Type B pancreatic cell (in vitro differentiated cells): ENCODE results near the gene FAM184B. TPM values are rescaled to one million over a fixed set of nuclear protein-coding genes. Genes with fewer than 3 reads are reported as not detected.
"Not testable (repeated sequence)": the region's sequence is repeated elsewhere in the genome, so short reads cannot be mapped to it uniquely, and the experiment has no call there.

Experiments used
- DNase-seq: peaks from one replicate; pipeline ENCODE4 v3.0.0; 2021; ENCODE audit warnings: mixed read lengths; ENCODE audit not compliant: unreplicated experiment; ENCODE audit errors: extremely low spot score
- H3K27ac Mint-ChIP-seq: 2 replicates; pipeline ENCODE4 v1.8.0; 2021; ENCODE audit warnings: mild to moderate bottlenecking, mixed read lengths
- H3K27me3 Mint-ChIP-seq: 2 replicates; pipeline ENCODE4 v1.8.0; 2021; ENCODE audit warnings: mixed read lengths
- H3K36me3 Mint-ChIP-seq: 2 replicates; pipeline ENCODE4 v1.8.0; 2021; ENCODE audit warnings: mixed read lengths
- H3K4me1 Mint-ChIP-seq: one replicate; pipeline ENCODE4 v1.8.0; 2021; ENCODE audit warnings: mixed read lengths; ENCODE audit not compliant: unreplicated experiment
- H3K4me3 Mint-ChIP-seq: 2 replicates; pipeline ENCODE4 v1.8.0; 2021; ENCODE audit warnings: mild to moderate bottlenecking, mixed read lengths
- H3K9me3 Mint-ChIP-seq: 2 replicates; pipeline ENCODE4 v1.8.0; 2021; ENCODE audit warnings: mixed read lengths
- total RNA-seq: library from RNA; stranded (reverse); gene quantifications from 2 replicates; pipeline ENCODE4 v1.2.1, GENCODE V29; 2021; ENCODE audit warnings: low replicate concordance
- TF ChIP-seq, protein P1 (sequence below): fragments of 200-600 bp; sonication (generic); conservative IDR thresholded peaks from 2 replicates; pipeline ENCODE4 v1.5.0; 2021; ENCODE audit warnings: antibody characterized with exemption, mild to moderate bottlenecking

FAM184B gene
- total RNA-seq, 1 donor from 2014 or later, result 0.12 TPM

DNA sequence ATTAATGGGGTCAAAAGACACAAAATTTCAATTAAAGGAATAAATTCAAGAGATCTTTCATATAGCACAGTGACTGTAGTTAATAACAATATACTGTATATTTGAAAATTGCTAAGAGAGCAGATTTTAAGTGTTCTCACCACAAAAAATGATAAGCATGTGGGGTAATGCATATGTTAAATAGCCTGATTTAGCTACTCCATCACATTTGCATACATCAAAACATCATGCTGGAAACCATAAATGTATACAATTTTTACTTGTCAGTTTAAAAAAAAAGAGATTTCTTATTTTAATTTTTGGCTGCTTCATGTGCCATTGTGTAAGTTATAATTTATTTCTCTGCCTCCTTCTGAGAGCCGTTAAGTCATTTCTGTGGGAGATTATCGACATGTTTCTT, 65.9 kb downstream of the FAM184B start:
- H3K4me1 Mint-ChIP-seq, result peaks cover 5% of the 10 kb centered on the region
- H3K9me3 Mint-ChIP-seq, result no peaks in the 10 kb centered on the region
- peaks cover 8% of the 10 kb centered on the region for H3K27me3 Mint-ChIP-seq
- TF ChIP-seq, protein P1, sequence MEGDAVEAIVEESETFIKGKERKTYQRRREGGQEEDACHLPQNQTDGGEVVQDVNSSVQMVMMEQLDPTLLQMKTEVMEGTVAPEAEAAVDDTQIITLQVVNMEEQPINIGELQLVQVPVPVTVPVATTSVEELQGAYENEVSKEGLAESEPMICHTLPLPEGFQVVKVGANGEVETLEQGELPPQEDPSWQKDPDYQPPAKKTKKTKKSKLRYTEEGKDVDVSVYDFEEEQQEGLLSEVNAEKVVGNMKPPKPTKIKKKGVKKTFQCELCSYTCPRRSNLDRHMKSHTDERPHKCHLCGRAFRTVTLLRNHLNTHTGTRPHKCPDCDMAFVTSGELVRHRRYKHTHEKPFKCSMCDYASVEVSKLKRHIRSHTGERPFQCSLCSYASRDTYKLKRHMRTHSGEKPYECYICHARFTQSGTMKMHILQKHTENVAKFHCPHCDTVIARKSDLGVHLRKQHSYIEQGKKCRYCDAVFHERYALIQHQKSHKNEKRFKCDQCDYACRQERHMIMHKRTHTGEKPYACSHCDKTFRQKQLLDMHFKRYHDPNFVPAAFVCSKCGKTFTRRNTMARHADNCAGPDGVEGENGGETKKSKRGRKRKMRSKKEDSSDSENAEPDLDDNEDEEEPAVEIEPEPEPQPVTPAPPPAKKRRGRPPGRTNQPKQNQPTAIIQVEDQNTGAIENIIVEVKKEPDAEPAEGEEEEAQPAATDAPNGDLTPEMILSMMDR, result no peak
- H3K36me3 Mint-ChIP-seq, result no peaks in the 10 kb centered on the region
- DNase-seq, result no peak
- H3K4me3 Mint-ChIP-seq, result no peak overlapping the region
- H3K27ac Mint-ChIP-seq, result no peak overlapping the region

DNA sequence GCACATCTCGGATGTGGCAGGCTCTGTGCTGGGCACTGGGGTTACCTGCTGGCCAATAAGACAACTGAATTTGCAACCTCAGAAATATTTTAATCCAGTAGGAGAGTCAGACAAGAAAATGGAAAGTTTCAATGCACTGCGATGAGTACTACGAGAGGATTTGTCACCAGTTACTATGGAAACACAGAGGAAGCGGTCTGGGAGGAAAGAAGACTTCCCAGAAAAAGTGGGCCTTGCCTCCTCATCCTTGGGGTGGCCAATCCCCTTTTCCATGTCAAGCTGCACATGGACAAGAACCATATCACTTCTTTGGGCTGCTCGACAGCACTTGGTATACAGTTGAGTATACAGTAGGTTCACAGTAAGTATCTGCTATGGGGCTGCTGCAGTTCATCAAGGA, 67.6 kb downstream of the FAM184B start:
- TF ChIP-seq, protein P1, result no peak
- no peak overlapping the region for H3K4me3 Mint-ChIP-seq
- H3K27me3 Mint-ChIP-seq, result peaks cover 7% of the 10 kb centered on the region
- H3K36me3 Mint-ChIP-seq, result no peaks in the 10 kb centered on the region
- H3K4me1 Mint-ChIP-seq, result peaks cover 5% of the 10 kb centered on the region
- no peaks in the 10 kb centered on the region for H3K9me3 Mint-ChIP-seq
- peak; percentile 15 for DNase-seq
- no peak overlapping the region for H3K27ac Mint-ChIP-seq

DNA sequence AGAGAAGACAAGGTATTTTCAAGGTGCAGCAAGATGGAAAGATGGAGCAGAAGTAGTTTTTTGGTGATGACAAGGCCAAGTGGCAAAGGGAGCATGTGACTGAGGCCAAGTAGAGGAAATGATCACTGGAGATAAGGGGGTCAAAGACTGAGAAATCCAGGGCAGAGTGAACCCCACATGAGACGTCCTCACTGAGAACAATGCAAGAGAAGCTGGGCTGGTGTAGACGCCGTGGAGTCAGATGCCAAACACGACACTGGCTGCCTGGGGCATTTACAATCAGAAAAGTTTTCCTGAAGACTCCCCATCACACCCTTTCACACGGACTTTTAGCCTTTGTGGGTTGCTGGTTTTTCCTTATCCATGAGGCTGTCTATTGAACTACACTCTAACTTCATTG, 69.3 kb downstream of the FAM184B start:
- Mint-ChIP-seq H3K9me3 (no peaks in the 10 kb centered on the region), H3K36me3 (no peaks in the 10 kb centered on the region), H3K4me3 (no peak overlapping the region), H3K27ac (no peak overlapping the region), H3K4me1 (peaks cover 2% of the 10 kb centered on the region), H3K27me3 (peaks cover 7% of the 10 kb centered on the region)
- DNase-seq, result peak; percentile 18
- TF ChIP-seq, protein P1, result no peak

DNA sequence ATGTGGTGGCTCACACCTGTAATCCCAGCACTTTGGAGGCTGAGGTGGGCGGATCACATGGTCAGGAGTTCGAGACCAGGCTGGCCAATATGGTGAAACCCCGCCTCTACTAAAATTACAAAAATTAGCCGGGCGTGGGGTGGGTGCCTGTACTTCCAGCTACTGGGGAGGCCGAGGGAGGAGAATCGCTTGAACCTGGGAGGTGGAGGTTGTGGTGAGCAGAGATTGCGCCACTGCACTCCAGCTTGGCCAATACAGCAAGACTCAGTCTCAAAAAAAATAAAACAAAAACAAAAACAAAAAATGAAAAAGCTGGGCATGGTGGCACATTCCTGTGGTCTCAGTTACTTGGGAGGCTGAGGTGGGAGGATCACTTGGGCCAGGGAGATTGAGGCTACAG, 70.2 kb downstream of the FAM184B start:
- not testable (repeated sequence) for H3K27me3 Mint-ChIP-seq, H3K9me3 Mint-ChIP-seq, H3K36me3 Mint-ChIP-seq, H3K4me3 Mint-ChIP-seq, H3K27ac Mint-ChIP-seq, H3K4me1 Mint-ChIP-seq
- peak; percentile 40 for DNase-seq

DNA sequence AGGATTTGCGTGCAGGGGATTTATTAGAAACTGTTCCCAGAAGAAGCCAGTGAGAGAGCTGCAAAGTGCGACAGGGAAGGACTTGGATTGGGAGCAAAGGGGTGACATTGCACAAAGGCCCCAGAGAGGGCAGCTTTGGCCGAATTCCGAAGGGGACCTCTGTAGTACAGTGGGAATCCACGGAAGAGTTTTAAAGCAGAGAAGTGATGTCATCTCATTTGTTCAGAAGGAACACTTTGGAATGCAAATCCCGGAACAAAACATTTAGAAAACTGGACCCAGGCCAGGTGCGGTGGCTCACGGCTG, 71.7 kb downstream of the FAM184B start:
- TF ChIP-seq, protein P1, result no peak
- Mint-ChIP-seq H3K36me3 (no peaks in the 10 kb centered on the region), H3K4me1 (no peaks in the 10 kb centered on the region), H3K4me3 (no peak overlapping the region), H3K27me3 (peaks cover 7% of the 10 kb centered on the region), H3K27ac (no peak overlapping the region), H3K9me3 (no peaks in the 10 kb centered on the region)
- no peak for DNase-seq

DNA sequence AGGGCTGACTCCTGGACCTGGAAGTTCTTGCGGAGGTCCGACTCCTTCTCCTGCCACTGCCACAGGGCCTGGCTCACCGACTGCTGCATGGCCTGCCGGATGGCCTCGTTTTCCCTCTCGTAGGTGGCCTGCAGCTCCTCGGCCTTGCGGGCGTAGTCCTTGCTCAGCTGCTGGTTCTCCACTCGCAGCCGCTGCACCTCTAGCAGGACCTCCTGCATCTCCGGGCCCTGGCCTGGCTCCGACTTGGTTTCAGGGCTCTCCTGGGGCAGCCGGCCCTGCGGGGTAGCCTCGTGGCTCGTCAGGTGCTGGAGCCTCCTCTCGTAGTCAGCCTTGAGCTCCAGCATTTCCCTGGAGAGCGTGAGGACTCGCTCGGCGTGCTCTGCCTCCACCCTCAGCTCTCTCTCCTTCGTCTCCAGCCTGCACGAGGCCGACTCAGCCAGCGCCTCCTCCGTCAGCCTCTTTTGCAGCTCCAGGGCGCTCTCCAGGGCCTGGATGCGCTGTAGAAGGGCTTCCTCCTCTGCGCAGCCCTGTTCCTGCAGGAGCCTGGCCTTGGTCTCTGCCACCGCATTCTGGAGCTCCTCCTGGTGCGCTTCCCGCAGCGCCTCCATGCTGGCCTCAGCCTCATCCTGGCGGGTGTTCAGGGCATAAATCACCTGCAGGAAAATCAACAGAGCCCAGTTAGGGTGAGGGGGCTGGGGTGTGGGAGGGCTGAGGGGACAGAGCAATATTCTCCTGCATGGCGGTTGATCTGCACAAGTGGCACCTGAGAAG, 72.2 kb downstream of the FAM184B start:
- Mint-ChIP-seq H3K9me3 (no peaks in the 10 kb centered on the region), H3K27me3 (peaks cover 7% of the 10 kb centered on the region), H3K4me1 (no peaks in the 10 kb centered on the region), H3K4me3 (no peak overlapping the region), H3K27ac (no peak overlapping the region), H3K36me3 (no peaks in the 10 kb centered on the region)
- TF ChIP-seq, protein P1, result no peak
- peak; percentile 62 for DNase-seq
